Hepatocyte (in vitro differentiated cells): ENCODE data around the gene RABL6.

ENCODE experiments used
- EZH2 ChIP-seq: fragments of 200-600 bp; sonication (generic); IDR thresholded peaks from 2 replicates; pipeline ENCODE4 v1.6.1; 2016; ENCODE audit warnings: antibody characterized with exemption, mild to moderate bottlenecking, borderline replicate concordance
- TF ChIP-seq, protein P1 (sequence below): fragments of 200-600 bp; sonication (generic); IDR thresholded peaks from 2 replicates; pipeline ENCODE4 v1.5.1; 2016; ENCODE audit warnings: antibody characterized with exemption, mild to moderate bottlenecking; ENCODE audit not compliant: poor library complexity

DNA sequence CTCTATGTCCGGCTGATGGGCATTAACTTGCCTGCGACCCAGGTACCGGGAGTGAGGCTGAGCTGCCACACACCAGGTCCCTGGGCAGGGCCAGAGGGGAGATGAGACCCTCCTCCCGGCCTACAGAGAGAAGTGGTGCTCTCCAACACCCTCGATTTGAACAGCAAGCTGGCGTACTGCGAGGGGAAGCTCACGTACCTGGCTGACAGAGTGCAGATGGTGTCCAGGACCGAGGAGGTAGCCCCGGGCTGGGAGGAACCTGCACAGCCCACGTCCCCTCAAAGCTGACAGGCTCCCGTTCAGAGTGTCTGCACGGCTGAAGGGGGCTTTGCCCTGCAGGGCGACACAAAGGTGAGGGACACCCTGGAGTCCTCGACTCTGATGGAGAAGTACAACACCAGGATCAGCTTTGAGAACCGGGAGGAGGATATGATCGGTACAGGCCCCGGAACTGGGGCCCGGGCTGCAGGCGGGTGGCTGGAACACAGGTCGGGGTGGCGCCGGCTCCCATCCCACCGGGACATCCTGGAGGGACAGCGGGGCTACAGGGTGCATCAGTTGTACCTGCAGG is 1.0 kb upstream of the RABL6 start:
- TF ChIP-seq, protein P1, sequence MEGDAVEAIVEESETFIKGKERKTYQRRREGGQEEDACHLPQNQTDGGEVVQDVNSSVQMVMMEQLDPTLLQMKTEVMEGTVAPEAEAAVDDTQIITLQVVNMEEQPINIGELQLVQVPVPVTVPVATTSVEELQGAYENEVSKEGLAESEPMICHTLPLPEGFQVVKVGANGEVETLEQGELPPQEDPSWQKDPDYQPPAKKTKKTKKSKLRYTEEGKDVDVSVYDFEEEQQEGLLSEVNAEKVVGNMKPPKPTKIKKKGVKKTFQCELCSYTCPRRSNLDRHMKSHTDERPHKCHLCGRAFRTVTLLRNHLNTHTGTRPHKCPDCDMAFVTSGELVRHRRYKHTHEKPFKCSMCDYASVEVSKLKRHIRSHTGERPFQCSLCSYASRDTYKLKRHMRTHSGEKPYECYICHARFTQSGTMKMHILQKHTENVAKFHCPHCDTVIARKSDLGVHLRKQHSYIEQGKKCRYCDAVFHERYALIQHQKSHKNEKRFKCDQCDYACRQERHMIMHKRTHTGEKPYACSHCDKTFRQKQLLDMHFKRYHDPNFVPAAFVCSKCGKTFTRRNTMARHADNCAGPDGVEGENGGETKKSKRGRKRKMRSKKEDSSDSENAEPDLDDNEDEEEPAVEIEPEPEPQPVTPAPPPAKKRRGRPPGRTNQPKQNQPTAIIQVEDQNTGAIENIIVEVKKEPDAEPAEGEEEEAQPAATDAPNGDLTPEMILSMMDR, result no peak
- TF ChIP-seq EZH2, result no peak
